Right ventricle myocardium superior (tissue), 1 donor: ENCODE measurements around the gene MREG. TPM values are rescaled to one million over a fixed set of nuclear protein-coding genes. Genes with fewer than 3 reads are reported as not detected.
"Not testable (repeated sequence)": the region's sequence is repeated elsewhere in the genome, so short reads cannot be mapped to it uniquely, and the experiment has no call there.

Experiments
- ATAC-seq: fragments of 200-7000 bp; cut with Tn5 transposase; one replicate; pipeline ENCODE4 v1.9.1; 2020; ENCODE audit warnings: mild to moderate bottlenecking; ENCODE audit not compliant: poor library complexity
- DNase-seq: peaks from one replicate; pipeline ENCODE4 v3.0.0-alpha.2; 2020
- intact Hi-C: fragments of 100-400 bp; cut with DNase I; formaldehyde crosslinking; loops from one replicate; pipeline ENCODE4 v1.11.2; 2022
- total RNA-seq: library from RNA; stranded (reverse); fragmentation: NEBNext Ultra II Directional; extraction: Animal tissue kit (Norgen Biotek cat#: 25700); gene quantifications from one replicate; pipeline ENCODE4 v1.2.1, GENCODE V29; 2021
- donor health status: DM: no; HTN: yes; CAD: no; lungs with severe emphysema.

Gene MREG
- total RNA-seq, 1 donor from 2014 or later, result 0.38 TPM

DNA sequence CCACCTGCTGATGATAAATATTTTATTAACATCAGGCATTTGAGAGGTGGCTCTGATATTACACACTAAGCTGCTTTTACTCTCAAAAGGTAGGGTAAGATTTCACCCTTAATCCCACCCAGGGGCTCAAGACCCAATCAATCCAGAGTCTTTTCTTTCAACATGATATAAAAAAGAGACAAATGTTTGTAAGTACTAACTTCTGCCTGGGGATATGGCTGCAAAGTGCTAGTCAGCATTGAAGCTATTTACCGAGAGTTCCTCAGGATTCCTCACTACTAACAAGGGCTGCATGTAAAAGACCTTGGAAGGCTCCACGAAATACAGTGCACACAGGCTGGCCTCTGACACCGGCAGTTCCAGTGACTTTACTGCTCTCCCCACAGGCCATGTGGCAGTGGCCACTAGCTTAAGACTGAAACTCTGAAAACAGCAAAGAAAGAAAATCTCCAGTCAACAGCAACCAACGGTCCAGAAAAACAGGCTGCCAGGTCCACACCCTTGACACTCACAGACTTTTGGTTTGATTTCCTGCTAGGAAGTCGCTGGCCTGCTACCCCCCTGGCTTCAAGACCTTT, 11.2 kb downstream of the MREG start:
- no peak for ATAC-seq
- intact Hi-C loops, result no loop called here
- DNase-seq, result no peak

DNA sequence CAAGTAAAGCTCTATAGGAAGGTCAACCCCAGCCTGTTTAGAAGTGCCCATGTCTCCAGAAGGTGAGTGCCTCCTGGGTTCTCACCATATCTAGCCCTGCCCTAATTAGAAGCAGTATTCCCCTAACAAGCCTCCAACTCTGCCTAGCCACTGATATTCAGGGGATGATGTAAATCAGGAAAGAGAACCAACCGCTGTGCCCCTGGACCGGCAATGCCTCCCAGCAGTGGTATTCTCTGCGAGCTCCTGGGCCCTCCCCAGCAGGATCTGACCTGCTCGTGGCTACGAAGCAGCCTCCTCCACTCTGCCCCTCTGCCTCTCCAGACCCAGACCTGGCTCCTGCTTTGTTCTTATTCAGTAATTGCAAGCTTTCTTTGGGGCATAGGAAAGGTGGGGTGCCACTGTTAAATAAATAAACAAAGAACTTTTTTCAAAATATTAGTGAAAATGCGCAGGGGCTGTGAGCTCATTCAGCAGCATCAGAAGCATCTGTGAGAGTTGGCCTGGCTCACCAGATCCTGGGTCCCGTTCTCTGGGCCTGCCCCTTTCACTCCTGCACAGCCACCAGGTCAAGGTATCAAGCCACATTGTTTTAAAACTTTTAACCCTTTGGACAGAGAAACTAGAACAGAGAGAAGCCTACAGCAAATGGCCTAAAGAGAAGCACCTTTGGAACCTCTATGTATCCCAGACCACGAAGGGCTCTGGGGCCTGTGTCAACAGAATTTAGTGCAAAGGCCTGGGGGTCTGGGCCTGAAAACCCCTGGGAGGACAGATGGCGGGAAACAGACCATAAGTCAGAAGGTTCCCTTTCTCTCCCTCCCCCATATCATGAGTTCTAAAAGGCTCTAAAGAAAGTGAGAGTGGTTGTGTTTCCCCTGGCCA, 11.9 kb downstream of the MREG start:
- intact Hi-C loops, result no loop called here
- ATAC-seq, result no peak
- DNase-seq, result no peak

DNA sequence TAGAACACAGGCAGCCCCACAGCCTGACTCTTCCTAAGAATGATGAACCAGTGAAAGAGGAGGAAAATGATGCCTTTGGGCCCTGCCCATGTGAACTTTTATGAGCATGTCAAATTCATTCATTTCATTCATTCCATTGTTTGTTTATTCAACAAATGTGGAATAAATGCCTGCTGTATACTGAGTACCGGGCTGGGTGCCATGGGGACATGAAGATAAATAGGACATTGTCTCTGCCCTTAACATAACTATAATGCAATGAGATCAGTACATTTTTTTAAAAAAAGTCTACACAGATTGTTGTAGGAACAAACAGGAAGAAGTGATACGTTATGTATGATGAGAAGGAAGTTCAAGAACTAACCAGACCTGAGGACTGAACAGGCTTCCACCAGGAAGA, 14.7 kb downstream of the MREG start:
- no peak for DNase-seq
- ATAC-seq, result no peak
- intact Hi-C loops, result no loop called here

DNA sequence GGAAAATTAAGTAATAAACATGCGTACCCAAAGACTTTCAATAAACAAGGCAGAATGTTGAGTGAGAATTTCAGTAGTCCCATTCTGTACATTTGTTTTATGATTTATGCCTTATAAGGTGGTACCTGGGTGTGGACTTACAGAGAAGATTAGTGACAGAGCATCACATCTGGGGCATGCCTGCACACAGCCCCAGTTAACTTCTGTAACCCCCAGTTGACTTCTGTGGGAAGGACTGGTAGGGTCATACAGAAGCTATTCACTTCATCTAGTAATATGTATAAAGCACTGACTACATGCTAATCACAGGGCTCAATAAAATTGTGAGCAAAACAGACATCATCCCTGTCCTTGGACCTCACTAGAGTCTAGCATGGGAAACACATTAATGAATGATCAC, 16.1 kb downstream of the MREG start:
- intact Hi-C loops, result no loop called here
- DNase-seq, result no peak
- ATAC-seq, result no peak

DNA sequence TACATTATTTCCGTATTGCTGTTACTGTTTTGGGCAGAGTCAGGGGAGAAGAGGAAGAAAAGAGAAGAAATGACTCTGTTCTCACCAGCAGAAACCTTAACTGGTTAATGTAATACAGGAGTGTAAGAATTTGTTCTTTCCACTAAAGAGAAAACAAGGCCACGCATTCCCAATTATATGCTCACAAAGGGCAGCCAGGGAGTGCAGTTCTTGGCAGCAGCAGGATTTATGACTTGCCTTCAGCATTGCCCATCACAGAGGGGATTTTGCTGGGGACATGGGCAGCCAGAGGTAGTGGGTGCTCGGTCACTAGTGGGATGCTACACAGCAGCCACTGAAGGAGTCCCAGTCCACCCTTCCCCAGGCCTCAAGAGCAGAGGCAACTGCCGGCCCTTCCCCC, 18.4 kb downstream of the MREG start:
- intact Hi-C loops, result no loop called here
- DNase-seq (no peak), ATAC-seq (no peak)

DNA sequence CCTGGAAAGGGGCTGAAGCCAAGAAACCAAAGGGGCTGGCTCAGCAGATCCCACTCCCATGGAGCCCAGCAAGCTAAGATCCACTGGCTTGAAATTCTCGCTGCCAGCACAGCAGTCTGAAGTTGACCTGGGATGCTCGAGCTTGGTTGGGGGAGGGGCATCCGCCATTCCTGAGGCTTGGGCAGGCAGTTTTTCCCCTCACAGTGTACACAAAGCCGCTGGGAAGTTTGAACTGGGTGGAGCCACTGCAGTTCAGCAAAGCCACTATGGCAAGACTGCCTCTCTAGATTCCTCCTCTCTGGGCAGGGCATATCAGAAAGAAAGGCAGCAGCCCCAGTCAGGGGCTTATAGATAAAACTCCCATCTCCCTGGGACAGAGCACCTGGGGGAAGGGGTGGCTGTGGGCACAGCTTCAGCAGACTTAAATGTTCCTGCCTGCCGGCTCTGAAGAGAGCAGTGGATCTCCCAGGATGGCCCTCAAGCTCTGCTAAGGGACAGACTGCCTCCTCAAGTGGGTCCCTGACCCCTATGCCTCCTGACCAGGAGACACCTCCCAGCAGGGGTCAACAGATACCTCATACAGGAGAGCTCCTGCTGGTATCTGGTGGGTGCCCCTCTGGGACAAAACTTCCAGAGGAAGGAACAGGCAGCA, 24.7 kb downstream of the MREG start:
- ATAC-seq, intact Hi-C loops, DNase-seq: not testable (repeated sequence)

DNA sequence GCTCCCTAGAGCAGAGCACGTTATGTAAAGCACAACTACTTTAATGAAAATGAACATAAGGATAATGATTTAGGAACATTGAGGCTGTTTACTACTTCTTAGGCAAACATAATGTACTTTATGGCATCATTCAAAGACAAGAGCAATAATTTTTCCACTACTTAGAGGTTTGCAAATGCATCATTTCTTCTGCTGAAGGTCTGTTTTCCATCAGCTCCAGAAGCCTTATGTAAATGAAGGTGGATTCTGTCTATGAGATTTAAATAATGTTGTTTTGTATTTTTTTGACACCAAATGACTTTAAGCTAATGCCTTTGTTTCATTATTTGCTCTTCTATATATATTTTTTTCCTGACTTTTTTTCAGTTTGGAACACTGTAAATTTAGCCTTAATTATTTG, 28.1 kb downstream of the MREG start:
- DNase-seq (no peak), ATAC-seq (no peak)
- intact Hi-C loops, result no loop called here

DNA sequence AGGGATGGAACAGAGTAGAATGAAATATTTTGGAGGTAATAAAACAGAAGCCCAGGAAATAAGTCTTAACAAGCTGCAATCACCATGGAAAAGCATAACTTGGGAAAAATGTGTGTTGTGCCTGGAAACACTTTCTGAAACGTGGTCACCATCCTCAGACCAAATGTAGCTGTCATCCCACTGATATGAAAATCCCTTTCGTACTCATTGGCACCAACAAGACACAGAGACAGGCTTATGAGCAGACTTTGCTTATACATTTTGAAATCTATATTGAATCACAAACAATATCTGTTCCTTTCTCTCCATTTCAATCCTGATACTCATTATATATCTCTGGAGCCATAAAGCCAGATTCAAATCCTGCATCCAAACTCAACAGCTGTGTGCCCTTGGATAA, 28.7 kb downstream of the MREG start:
- DNase-seq (no peak), ATAC-seq (no peak)
- intact Hi-C loops, result no loop called here

DNA sequence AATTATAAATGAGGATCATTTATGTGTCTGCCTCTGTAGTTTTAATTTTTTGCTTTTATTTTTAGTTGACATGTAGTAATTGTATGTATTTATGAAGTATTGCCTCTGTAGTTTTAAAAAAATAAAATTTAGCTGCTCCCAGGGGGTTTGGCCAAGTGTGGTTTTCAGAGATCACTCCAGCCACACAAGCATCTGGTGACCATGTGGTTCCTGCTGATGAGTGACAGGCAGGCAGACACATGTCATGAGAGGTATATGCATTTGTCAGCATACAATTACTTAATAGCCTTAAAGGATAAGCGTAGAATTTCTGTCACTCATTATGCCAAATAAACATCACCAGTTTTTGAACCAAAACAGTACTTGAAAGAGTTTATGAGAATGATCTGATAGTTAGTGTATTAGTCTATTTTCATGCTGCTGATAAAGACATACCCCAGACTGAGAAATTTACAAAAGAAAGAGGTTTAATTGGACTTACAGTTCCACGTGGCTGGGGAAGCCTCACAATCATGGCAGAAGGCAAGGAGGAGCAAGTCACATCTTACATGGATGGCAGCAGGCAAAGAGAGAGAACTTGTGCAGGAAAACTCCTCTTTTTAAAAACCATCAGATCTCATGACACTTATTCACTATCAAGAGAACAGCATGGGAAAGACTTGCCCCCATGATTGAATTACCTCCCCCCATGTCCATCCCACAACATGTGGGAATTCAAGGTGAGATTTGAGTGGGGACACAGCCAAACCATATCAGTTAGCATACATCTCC, 29.6 kb downstream of the MREG start:
- ATAC-seq (no peak), DNase-seq (no peak)
- intact Hi-C loops, result no loop called here

DNA sequence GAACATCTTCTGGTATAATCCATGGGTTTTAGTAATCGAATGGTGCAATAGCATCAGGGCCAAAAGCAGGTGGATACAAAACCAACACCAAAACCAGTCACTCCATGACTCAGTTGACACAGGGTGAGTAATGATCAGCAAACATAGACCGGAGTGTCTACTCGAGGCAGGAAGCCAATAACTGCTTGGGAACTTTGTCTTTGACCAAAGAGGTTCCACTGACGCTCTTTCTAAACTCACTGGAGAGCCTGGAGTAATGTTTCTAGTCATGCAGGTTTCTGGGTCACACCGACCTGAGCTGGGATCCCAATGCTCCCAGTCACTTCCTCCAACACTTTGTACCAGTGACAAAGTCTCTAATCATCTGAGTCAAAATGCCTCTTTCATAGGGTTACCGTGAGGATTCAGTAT, 30.9 kb downstream of the MREG start:
- ATAC-seq (no peak), DNase-seq (no peak)
- intact Hi-C loops, result no loop called here

DNA sequence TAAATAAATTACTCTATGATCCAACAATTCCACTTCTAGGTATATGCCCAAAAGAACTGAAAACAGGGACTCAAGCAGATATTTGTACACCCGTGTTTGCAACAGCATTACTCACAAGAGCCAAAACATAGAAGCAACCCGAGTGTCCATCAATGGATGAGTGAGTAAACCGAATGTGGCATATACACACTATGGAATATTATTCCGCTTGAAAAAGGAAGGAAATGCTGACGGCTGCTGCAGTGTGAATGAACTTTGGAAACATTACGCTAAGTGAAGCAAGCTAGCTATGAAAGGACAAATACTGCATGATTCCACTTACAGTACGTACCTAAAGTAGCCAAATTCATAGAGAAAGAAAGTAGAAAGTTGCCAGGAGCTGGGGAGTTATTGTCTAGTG, 32.2 kb downstream of the MREG start:
- intact Hi-C loops, result no loop called here
- no peak for DNase-seq
- ATAC-seq, result no peak

DNA sequence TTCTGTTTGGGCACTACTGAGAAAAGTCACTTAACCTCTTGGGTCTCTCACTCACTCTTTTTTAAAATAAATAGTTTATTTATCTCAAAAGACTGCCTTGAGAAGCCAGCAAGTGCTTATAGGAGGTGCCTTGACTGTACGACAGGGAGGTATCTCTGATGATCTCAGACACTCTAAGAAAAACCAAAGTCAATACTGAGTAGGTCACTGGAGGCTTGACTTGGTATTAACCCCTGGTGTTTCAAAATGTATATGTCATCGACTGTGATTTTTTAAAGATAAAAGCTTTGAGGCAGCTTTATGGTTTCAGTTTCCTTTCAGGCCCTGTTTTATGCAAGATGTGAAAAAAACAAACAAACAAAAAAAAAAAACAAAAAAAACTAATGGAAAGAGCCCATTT, 33.7 kb downstream of the MREG start:
- DNase-seq (no peak), ATAC-seq (no peak)
- intact Hi-C loops, result no loop called here

DNA sequence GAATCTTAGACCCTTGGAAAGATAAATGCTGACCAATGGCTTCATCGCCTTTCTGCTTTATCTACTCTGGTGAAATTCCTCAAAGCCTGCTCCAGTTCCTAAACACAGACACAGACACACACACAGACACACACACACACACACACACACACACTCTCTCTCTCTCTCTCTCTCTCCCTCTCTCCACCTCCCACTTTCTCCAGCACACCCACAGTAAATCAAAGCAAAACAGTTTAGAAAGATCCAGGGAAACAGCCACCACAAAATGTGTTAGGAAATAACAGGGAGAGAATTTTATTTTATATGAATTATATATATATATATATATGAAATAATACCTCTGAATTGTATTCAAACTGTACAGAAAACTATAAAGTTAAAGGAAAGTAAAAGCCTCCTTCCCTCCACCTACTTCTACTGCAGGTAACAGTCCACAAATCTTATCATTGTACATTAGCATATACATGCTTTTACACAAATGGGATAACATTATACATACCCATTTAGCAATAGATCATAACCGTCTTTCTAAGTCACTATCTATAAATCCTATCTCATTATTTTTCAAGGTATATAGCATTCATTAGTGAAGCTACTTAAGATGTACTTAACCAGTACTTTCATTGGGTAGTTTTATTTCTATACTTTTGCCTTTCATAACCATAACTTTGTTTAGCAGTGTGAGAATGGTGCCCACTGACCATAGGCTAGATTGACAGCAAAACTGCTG, 38.5 kb downstream of the MREG start:
- intact Hi-C loops, result no loop called here
- no peak for ATAC-seq

DNA sequence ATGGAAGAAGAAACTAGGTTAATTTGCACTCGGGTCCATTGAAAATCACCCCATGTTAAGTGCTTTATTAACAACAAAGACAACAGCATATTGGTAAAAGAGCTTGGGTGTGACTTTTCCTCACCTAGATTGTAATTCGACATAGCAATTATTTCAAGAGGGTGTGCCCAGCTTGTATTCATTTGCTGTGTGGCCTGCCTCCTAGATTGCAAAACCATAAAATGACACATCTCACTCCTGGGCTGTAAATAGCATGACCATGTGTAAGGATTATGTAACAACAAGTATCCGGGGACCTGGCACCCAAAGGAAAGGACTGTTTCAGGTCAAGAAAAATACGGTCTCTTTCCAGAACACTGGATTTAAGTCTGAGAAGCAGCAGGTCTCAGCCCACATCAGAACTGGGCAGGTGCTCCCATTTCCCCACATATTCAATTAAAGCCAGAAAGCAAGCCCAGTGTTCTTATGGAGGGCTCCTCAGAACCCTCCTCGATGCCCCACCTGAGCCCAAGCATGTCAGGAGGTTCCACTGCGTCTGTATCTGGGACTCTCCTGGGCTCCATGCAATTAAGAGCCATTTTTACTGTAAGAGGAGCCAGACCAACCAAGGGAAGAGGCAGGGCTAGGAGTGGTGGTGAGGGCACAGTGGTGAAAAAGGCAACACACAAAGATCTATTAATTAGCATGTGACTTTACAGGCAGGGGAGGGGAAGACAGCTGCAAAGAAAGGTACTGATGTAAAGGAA, 39.2 kb downstream of the MREG start:
- peak; percentile 94 for ATAC-seq

More for the DNA sequence above, 38.5 kb downstream of the MREG start:
- DNase-seq, result no peak

DNA sequence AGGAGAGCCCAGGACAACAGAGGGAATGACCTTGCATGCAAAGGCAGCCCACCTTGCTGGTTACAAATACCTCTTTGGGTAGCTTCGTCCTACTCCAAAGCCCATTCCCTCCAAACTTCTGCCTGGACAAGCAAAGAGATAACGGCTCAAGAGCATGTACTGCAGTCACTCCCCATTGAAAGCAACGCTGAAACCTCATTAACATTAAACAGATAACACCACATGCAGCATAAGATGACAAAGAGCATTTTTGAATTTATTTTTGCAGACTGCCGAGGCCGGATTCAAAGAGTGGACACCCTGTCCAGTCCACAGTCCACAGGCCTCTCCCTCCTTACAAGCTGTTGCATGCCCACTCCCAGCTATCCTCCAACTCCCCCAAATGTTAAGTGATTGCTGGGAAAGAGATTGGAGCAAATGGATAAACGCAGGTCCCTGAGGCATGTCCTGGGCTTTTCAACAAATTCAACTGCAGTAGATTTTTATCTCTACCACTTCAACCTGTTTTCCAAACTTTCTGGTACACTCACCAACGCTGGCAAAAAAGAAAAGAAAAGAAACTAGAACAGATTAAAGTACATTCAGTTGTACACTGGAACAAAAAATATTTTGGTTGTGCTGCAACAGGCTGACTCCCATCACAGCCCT, 40.1 kb downstream of the MREG start:
- intact Hi-C loops, result no loop called here
- DNase-seq (no peak), ATAC-seq (no peak)

More for the DNA sequence above, 39.2 kb downstream of the MREG start:
- intact Hi-C loops, result no loop called here
- no peak for DNase-seq

DNA sequence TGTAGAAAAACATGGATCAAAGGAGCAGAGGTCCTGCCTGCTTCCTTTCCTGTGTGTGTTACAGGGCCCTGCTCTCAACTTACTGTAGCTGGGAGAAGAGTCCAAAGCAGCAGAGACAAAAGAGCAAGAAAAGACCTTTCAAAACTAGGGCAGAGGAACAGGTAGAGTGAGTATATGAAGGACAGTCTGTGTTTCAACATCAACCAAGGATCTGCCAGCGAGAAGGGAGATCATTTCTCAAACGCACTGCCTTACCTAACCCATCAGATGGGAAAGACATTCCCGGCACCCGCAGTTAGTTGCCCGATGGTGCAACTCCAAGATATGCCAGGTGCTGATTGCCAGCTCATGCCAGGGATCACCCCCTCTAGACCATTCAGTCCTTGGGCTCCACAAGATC, 41.7 kb downstream of the MREG start:
- DNase-seq (no peak), ATAC-seq (no peak)
- intact Hi-C loops, result no loop called here

DNA sequence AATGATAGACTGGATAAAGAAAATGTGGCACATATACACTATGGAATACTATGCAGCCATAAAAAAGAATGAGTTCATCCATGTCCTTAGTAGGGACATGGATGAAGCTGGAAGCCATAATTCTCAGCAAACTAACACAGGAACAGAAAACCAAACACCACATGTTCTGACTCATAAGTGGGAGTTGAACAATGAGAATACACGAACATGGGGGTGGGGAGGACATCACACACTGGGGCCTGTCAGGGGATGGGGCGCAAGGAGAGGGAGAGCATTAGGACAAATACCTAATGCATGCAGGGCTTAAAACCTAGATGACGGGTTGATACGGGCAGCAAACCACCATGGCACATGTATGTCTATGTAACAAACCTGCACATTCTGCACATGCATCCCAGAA, 42.5 kb downstream of the MREG start:
- intact Hi-C loops, DNase-seq, ATAC-seq: not testable (repeated sequence)
